GM21737 (cell line): ENCODE data around the gene PNPO.
"Not testable (repeated sequence)": the region's sequence is repeated elsewhere in the genome, so short reads cannot be mapped to it uniquely, and the experiment has no call there.

Experiments used
- ATAC-seq: cut with Tn5 transposase; IDR thresholded peaks from one replicate; pipeline ENCODE4 v1.9.1; 2021; ENCODE audit warnings: mild to moderate bottlenecking, moderate library complexity; ENCODE audit not compliant: unreplicated experiment

PNPO gene

DNA sequence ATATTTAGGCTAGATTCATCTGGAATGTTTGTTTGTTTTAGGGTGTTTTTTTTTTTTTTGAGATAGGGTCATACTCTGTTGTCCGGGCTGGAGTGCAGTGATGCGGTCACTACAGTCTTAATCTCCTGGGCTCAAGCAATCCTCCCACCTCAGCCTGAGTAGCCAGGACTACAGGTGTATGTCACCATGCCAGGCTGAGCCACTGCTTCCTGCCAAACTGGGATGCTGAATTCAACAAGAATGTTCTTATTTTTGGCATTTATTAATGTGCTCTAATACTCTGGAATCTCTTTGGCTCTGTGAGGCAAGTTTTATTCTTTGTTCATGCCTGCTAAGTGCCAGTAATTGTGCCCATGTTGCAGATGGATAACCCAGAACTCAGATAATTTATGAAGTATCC, 23.8 kb upstream of the PNPO start:
- no peak for ATAC-seq

DNA sequence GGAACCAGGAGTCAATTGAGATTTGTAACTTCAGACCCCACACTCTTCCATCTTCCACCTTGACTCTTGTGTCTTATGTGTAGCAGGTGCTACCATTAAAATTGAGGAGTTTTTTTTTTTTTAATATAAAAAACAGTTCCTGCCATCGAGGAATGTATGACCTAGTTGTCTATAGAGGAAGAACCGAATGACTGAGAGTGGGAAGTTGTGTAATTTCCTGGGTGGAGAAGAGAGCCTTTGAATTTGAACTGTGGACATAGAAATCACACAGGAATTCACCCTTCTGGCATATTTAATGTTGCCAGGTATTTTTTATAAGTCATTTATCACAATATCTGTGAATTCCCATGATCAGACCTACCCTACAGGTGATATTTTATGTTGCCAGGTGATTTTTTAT, 23.4 kb upstream of the PNPO start:
- no peak for ATAC-seq

DNA sequence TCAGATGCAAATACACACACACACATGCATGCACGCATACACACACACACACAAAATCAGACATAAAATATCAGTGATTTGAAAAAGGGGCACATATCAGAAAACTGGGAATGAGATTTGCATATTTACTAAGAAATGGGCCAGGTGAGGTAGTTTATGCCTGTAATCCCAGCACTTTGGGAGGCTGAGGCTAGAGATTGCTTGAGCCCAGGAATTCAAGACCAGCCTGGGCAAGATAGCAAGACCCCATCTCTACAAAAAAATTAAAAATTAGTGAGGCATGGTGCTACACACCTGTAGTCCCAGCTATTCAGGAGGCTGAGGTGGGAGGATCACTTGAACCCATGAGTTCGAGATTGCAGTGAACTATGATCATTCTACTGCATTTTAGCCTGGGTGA, 22.4 kb upstream of the PNPO start:
- ATAC-seq: no peak

DNA sequence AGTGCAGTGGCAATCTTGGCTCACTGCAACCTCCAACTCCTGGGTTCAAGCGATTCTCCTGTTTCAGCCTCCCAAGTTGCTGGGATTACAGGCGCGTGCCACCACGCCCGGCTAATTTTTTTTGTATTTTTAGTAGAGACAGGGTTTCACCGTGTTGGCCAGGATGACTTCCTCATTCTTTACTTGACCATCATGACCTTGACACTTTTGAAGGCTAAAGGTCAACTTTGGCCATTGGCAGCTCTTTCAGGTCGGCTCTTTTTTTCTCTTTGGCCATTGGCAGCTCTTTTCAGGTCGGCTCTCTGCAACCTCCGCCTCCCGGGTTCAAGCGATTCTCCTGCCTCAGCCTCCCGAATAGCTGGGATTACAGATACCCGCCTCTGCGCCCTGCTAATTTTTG, 21.5 kb upstream of the PNPO start:
- ATAC-seq: not testable (repeated sequence)

DNA sequence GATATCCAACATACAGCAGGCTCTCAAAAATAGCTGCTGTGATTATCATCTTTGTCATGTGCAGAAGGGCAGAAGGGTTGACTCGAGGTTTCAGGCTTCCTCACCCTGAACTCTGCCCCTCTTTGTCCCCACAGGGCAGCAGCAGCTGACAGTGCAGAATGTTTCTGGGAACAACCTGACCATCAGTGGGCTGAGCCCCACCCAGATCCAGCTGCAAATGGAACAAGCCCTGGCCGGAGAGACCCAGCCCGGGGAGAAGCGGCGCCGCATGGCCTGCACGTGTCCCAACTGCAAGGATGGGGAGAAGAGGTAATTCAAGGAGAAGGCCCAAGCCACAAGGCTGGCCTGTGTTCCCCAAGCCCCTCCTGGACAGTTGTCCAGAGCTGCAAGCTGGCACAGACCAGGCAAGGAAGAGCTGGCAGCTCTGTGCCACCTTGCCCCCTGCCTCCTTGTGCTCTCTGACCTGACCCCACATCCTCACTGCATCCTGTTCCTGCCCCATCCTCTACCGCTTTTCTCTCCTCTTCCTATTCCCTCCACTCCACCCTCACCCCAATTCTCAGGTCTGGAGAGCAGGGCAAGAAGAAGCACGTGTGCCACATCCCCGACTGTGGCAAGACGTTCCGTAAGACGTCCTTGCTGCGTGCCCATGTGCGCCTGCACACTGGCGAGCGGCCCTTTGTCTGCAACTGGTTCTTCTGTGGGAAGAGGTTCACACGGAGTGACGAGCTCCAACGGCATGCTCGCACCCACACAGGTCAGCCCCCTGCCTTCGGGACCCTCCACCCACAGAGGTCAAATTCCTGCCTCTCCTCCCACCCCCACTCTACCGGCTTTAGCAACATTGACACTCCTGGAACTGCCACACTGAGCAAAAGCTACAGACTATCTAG, 16.3 kb upstream of the PNPO start:
- ATAC-seq: no peak

DNA sequence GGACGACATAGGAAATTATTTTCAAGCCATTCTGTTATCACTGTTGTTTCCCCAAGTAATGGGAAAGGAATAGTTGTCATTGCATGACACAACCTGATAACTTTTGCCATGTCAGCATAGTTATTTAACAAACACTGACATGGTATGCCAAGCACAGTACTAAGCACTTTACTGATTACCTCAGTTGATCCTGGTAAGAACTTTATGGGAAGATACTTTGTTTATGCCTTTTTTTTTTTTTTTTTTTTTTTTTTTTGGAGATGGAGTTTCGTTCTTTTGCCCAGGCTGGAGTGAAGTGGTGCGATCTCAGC, 15.7 kb upstream of the PNPO start:
- ATAC-seq: no peak

DNA sequence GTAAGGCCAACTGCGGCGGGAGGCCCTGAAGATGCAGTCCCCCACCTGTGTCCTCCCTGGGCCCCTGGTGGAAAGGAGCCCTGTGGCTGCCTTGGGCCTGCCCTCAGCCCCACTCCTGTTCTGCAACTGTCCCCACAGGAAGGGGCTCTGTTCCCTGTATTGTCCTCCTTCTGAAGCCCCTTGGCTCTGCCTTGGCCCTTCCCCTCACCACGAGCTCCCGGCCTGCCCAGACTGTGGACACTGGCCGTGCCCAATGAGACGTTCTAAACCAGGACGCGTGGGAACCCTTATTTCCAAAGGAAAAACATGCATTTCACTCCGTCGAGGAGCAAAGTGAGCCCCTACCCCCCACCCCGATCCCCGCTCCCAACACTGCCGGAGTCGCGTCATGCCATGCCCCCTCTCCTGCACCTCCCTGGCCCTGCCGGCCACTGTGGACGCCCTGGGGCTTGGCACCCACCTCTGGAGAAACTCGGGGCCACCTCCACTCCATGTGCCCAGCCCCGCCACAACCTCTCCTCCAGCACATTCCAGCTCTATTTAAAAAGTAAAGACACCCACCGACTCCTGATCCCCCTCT, 13.5 kb upstream of the PNPO start:
- no peak for ATAC-seq

DNA sequence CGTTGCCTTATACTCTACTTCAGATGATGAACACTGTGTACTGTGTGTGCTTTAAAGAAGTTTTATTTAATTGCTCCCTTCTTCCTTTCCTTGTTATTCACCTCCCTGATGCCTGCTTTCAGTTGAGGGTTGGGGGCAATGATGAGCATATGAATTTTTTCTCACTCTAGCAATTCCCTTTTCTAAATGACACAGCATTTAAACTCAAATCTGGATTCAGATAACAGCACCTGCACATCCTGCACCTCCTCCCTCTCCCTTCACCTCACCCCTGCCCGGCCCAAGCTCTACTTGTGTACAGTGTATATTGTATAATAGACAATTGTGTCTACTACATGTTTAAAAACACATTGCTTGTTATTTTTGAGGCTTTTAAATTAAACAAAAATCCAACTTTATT, 13.0 kb upstream of the PNPO start:
- no peak for ATAC-seq

DNA sequence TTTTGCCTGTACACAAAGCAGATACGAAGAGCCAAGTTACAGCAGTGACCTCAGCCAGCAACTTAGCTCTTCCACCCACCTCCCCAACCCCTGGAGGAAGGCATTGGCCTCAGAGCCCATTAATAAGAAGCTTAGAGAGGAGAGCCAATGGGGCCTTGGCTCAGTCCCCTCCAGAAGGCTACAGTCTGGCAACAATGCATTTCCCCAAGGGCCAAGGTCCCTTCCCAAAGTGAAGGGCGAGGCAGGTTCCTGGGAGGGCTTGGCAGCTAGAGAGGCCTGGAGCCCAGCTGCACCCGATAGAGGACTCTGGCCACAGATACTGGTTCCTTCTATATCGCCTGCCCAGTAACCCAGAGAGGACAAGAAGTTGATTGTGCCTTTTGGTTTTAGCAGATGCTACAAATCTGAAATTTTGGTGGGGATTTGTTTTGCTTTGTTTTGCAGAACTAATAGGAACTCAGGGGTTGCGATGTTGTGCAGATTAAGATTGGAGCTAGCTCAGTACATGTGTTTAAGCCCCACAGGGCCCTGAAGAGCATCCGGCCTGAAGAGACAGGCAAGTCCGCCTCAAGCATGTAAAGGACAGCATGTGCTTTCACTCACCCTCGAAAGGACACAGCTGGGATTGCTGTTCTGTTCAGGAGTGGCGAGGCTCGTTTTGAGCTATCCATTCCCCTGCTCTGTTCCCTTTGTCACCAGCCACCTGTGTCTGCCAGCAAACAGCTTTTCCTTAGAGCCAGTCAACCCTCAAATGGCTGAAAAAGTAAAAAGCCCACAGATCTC, 12.0 kb upstream of the PNPO start:
- no peak for ATAC-seq

DNA sequence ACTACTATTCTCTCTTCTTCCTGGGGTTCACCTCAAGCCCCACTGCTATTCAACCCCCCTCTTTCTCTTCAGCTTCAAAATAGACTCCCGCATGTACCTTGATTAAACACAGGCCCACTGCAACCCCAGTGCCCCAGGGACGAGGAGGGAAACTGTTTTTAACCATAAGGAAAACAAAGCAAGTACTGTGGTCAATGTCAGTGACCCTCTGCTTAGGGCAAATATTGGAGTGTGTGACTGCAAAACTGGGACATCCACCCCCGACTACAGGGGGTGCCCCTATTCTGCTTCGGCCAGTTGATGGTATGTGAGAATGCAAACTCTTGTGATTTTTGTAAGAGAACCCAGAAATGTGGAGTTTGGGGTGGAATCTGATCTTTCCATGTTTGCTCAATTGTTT, 9.5 kb upstream of the PNPO start:
- ATAC-seq: no peak

DNA sequence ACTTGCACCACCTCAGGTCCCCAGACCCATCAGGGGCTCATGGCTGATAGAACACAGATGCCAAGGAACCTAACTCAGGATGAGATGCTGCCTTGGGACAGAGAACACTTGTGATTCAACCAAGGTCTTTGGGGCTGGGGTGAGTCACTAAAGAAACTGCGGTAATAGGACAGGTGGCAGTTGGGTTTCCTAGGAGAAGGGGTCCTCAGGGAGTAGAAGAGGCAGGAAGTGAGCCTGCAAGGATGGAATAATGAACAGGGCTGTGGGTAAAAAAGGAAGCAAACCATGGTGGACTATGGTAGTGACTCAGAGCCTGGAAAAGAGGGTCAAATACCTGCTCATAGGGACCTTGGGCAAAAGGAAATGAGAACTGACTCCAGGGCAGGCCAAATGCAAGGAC, 6.5 kb upstream of the PNPO start:
- no peak for ATAC-seq

DNA sequence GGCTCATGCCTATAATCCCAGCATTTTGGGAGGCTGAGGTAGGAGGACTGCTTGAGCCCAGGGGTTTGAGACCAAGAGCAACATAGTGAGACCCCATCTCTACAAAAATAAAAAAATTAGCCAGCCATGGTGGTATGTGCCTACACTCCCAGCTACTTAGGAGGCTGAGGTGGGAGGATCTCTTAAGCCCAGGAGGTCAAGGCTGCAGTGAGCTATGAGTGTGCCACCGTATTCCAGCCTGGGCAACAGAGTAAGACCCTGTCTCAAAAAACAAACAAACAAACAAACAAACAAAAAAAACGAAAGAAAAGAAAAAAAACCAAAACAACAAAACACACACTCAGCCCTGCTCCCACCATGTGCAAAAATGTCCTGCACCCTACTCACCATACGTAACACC, 5.9 kb upstream of the PNPO start:
- ATAC-seq: not testable (repeated sequence)

DNA sequence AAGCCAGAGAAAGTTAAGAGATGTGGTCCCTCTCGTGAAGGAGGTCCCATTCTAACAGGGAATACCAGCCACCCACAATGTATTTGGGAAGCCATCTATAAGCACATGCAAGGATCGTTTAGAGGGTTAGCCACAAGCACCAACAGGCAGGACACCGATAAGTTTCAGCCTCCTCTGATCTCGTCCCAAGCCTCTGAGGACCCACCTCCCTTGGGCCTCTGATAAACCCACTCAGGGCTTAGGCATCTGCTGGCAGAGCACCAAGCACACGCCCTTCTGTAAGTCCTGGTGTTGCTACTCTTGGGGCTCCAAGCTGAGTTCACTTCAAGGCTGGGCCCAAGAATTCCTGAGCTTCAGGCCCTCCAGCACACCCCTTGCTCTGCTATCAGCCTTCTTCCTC, 5.4 kb upstream of the PNPO start:
- ATAC-seq: no peak

DNA sequence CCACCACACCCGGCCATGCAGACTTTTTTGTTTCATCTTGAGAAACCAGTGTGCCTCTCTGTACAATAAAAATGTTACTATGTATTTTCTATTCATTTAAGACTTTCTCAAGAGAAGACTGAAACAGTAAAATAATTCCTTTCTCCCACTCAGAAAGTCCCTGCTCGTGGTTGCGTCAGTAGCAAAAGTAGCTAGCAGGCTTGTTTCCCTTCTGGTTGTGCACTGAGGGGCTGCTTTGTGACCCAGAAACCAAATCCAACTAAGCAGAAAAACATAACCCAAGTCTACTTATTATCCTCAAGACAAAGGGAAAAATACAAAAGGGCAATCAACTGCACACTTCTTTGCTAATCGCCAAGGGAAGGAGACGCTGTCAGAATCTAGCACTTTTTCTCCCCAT, 3.4 kb upstream of the PNPO start:
- ATAC-seq: no peak

DNA sequence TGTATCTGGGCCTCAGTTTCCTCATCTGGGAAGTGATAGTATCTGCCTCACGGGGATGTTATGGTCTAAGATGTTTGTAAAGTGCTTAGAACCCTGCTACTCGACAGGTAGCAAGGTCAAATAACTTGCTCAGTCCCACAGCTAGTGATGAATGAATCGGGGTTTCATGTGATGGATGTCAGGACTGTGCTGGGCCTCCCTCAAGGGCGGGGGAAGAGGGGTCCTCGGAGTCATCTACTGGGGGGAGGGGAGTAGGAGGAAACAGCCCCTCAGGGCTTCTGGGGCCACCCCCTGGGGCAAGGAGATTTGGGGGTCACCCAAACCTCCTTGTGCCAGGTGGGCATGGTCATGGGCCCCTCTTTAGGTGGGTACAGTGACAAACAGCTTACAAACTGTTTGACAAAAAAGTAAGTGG, 732 bp downstream of the PNPO start:
- no peak for ATAC-seq

DNA sequence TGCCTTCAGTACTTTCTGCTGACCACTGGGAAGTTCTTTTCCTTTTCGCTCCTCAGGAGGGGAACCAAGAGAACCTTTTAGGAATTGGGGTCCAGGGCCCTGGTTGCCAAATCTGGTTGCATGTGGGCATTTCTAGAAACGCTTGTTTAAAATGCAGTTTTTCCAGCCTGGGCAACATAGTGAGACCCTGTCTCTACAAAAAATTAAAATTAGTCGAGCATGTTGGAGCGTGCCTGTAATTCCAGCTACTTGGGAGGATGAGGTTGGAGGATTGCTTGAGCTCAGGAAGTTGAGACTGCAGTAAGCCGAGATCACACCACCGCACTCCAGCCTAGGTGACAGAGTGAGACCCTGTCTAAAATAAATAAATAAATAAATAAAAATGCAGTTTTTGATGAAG, 1.2 kb downstream of the PNPO start:
- ATAC-seq: no peak

DNA sequence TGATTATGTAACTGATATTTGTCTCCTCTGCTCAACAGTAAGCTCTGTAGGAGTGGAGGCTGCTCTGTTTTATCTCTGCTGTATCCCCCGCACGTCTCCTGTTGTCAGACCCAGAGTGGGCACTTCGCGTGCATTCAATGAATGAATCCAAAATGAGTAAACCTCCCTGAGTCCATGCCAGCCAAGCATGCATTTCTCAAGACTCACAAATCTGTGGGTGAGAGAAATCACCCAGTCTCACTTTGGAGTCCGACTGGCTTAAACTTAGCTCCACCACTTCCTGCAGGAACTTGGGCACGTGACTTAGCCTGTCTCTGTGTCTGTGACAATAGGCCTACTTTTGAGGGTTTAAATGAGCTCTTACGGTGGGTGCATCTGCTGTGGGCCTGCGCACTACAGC, 3.7 kb downstream of the PNPO start:
- ATAC-seq: no peak

DNA sequence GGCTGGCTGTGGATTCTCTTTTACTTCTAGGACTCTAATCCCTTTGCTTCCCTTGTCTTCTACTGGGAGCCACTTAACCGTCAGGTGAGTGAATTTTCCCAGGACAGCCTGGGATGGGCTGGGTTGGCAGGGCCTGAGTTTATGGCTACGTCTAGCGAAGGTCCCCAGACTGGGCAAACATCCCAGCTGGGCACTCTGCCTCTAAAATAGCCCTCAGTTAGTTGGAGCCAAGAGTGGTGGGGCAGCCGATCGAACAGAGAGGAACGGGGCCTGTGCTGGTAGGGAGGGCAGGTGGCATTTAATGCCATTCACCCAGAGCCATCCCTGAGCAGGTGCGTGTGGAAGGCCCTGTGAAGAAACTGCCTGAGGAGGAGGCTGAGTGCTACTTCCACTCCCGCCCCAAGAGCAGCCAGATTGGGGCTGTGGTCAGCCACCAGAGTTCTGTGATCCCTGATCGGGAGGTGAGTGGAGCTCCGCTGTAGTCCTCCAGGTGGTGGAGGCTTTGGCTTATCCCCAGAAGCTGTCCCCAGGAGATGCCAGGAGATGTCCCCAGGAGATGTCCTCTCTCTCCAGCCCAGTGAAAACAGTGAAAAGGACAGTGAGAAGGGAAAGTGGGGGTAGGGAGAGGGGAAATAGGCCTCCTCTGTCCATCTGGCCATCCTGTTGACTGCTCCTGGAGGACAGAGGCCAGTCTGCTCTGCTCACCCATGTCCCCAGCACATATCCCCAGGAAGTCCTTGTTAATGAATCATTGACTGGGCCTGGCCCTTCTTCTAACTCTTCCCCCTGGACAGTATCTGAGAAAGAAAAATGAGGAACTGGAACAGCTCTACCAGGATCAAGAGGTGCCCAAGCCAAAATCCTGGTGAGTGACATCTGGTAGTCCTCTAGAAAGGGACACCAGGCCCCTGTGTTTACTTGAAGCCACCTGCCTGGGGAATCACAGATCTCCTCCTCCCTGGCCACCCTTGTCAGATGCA, 4.4 kb downstream of the PNPO start:
- ATAC-seq: no peak

DNA sequence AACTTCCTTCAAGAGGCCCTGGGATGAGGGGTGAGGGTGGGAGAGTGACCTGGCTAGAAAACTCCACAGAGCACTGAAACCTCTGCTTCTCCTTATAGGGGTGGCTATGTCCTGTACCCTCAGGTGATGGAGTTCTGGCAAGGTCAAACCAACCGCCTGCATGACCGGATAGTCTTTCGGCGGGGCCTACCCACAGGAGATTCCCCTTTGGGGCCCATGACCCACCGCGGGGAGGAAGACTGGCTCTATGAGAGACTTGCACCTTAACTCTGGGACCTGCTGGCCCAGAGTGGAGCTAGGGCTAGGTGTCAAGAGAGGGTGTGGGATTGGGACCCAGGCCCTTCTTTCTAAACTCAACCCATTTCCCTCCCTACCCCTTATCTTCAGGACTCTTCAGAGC, 5.1 kb downstream of the PNPO start:
- no peak for ATAC-seq

DNA sequence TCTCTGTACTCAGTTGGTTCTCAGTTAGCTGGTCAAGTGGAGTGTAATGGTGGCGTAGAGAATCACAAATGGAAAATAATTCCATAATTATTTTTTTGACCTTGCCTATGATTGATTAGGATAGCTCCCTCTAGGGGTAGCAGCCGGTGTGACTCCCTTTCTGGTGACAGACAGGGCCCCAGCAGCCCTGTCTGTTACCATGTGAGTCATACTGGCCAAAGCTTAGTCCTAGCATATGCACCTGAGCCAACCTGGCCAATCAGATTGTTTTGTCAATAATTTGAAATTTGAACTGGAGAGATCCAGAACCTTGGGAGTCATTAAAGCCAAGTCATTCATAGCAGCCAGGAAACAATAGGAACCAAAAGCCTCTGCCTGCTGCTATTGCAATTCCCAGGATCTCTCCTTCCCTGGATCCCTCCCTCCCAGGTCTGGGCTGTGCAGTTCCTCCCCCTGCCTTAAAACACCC, 5.6 kb downstream of the PNPO start:
- no peak for ATAC-seq

DNA sequence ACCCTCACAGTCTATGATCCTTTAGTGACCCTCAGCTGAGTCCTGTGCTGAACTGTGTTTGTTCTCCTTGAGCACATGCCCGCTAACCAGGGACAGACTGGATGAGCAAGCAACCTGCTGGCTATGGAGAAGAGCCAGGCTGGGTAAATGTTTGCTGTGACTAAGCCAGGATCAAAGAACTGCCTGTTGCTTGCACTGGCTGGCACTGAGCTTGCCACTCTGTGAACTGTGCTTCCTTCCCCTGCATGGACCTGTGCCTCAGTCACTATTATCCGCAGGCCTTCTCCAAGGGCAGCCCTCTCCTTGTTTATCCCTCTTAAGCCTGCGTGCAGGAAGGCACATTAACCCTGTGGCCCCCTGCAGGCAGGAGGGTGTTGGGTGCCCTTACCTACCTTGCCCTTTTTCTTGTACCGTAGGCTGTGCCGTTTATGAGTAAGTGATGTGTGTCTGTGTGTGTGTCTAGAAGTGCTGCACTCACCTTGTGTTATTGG, 7.4 kb downstream of the PNPO start:
- ATAC-seq: no peak
